SU-DHL-6 (cell line): Measurements from ENCODE around the gene RYK.

Experiments
- H2AFZ ChIP-seq: fragments of 200-600 bp; sonication (generic); 2 replicates; pipeline ENCODE4 v1.6.1; 2014; ENCODE audit warnings: low read depth, mild to moderate bottlenecking, moderate library complexity, mixed read lengths, antibody characterized with exemption, low read length; ENCODE audit not compliant: severe bottlenecking
- H3F3A ChIP-seq: fragments of 200-600 bp; shearing (Covaris generic); 2 replicates; pipeline ENCODE4 v1.6.0; 2016; ENCODE audit warnings: antibody characterized with exemption, mild to moderate bottlenecking; ENCODE audit not compliant: insufficient read depth
- H3K27ac ChIP-seq: fragments of 200-600 bp; sonication (generic); 2 replicates; pipeline ENCODE4 v1.5.1; 2016; ENCODE audit warnings: low read depth, mild to moderate bottlenecking, low read length, moderate library complexity, mixed read lengths
- H3K27me3 ChIP-seq: fragments of 200-600 bp; sonication (generic), shearing (Covaris generic); 2 replicates; pipeline ENCODE4 v1.6.0; 2014; ENCODE audit warnings: mild to moderate bottlenecking, low read length
- H3K36me3 ChIP-seq: fragments of 200-600 bp; sonication (generic); 2 replicates; pipeline ENCODE4 v1.6.1; 2014; ENCODE audit warnings: mild to moderate bottlenecking, low read length, mixed read lengths
- H3K4me2 ChIP-seq: fragments of 300-600, 200-600 bp; shearing (Covaris generic), sonication (generic); 2 replicates; pipeline ENCODE4 v1.6.0; 2014; ENCODE audit warnings: low read length, low read depth, mild to moderate bottlenecking; ENCODE audit not compliant: poor library complexity, severe bottlenecking
- H3K4me3 ChIP-seq: fragments of 200-600 bp; sonication (generic); 2 replicates; pipeline ENCODE4 v1.5.1; 2014; ENCODE audit warnings: antibody characterized with exemption, low read length, mild to moderate bottlenecking, mixed read lengths; ENCODE audit not compliant: insufficient read depth, poor library complexity, severe bottlenecking
- H3K79me2 ChIP-seq: fragments of 200-600 bp; sonication (generic); 2 replicates; pipeline ENCODE4 v1.6.1; 2014; ENCODE audit warnings: mild to moderate bottlenecking, low read length, moderate library complexity; ENCODE audit not compliant: insufficient read depth
- H3K9ac ChIP-seq: fragments of 200-600 bp; sonication (generic); 2 replicates; pipeline ENCODE4 v1.7.0; 2014; ENCODE audit warnings: mild to moderate bottlenecking, low read length
- H3K9me2 ChIP-seq: fragments of 200-600 bp; sonication (generic); replicated peaks from 2 replicates; pipeline ENCODE4 v1.6.1; 2014; ENCODE audit warnings: low read length; ENCODE audit not compliant: insufficient read depth
- H3K9me3 ChIP-seq: fragments of 200-600 bp; sonication (generic); 2 replicates; pipeline ENCODE4 v1.6.1; 2014; ENCODE audit warnings: low read length, mixed read lengths; ENCODE audit not compliant: insufficient read depth
- H4K20me1 ChIP-seq: fragments of 200-600 bp; sonication (generic); 2 replicates; pipeline ENCODE4 v1.6.1; 2014; ENCODE audit warnings: low read depth, mild to moderate bottlenecking, antibody characterized with exemption, low read length, moderate library complexity, mixed read lengths
- EZH2phosphoT487 ChIP-seq: fragments of 200-600 bp; sonication (generic), shearing (Covaris generic); conservative IDR thresholded peaks from 2 replicates; pipeline ENCODE4 v1.6.1; 2018; ENCODE audit warnings: mild to moderate bottlenecking, antibody characterized with exemption, low read length, moderate library complexity, mixed read lengths
- TF ChIP-seq, protein P1 (sequence below): fragments of 200-600 bp; sonication (generic); IDR thresholded peaks from one replicate; pipeline ENCODE4 v1.5.1; 2017; ENCODE audit warnings: antibody characterized with exemption, mild to moderate bottlenecking, low read length, moderate library complexity; ENCODE audit not compliant: insufficient read depth, poor library complexity, severe bottlenecking

Gene RYK

DNA sequence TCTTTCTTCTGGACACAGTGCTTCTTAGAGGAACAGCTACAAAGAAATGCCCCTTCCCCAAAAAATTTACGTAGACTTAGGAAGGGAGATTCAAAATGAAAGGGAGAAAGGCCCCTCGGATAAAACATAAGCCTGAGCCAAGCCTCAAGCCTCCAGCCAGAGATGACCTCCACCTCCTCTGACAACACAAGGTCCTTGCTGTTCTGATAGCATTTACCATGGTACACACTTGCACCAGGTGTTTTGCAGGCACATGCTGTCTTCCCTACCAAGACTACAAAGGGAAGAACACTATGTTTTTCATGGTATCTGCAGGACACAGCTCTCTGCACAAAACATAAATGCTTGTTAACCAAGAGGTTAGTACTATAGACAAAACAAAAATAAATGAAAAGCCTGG lies 27.8 kb downstream of the RYK start:
- H4K20me1 ChIP-seq = peaks cover 12% of the 10 kb centered on the region
- no peaks in the 10 kb centered on the region for H3K9me3 ChIP-seq
- H3K4me3 ChIP-seq = no peak overlapping the region
- no peak overlapping the region for H3K9ac ChIP-seq
- TF ChIP-seq, protein P1, sequence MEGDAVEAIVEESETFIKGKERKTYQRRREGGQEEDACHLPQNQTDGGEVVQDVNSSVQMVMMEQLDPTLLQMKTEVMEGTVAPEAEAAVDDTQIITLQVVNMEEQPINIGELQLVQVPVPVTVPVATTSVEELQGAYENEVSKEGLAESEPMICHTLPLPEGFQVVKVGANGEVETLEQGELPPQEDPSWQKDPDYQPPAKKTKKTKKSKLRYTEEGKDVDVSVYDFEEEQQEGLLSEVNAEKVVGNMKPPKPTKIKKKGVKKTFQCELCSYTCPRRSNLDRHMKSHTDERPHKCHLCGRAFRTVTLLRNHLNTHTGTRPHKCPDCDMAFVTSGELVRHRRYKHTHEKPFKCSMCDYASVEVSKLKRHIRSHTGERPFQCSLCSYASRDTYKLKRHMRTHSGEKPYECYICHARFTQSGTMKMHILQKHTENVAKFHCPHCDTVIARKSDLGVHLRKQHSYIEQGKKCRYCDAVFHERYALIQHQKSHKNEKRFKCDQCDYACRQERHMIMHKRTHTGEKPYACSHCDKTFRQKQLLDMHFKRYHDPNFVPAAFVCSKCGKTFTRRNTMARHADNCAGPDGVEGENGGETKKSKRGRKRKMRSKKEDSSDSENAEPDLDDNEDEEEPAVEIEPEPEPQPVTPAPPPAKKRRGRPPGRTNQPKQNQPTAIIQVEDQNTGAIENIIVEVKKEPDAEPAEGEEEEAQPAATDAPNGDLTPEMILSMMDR = no peak
- no peak for TF ChIP-seq EZH2phosphoT487
- no peak overlapping the region for H3K4me2 ChIP-seq
- no peaks in the 10 kb centered on the region for H3K27me3 ChIP-seq
- H3F3A ChIP-seq = no peaks in the 10 kb centered on the region
- no peak overlapping the region for H2AFZ ChIP-seq
- H3K36me3 ChIP-seq = no peaks in the 10 kb centered on the region
- no peaks in the 10 kb centered on the region for H3K79me2 ChIP-seq
- no peaks in the 10 kb centered on the region for H3K9me2 ChIP-seq
- H3K27ac ChIP-seq = no peak overlapping the region

GRCh38 chr3:134216851-134217250 lies 33.8 kb downstream of the RYK start:
- Histone ChIP-seq H4K20me1 (no peaks in the 10 kb centered on the region), H3K4me3 (no peak overlapping the region), H3K4me2 (no peak overlapping the region), H3K9ac (no peak overlapping the region), H3K27ac (no peak overlapping the region), H2AFZ (no peak overlapping the region), H3K9me2 (no peaks in the 10 kb centered on the region), H3F3A (no peaks in the 10 kb centered on the region), H3K36me3 (no peaks in the 10 kb centered on the region), H3K79me2 (no peaks in the 10 kb centered on the region), H3K9me3 (no peaks in the 10 kb centered on the region), H3K27me3 (no peaks in the 10 kb centered on the region)
- TF ChIP-seq, protein P1 = no peak
- no peak for TF ChIP-seq EZH2phosphoT487

DNA sequence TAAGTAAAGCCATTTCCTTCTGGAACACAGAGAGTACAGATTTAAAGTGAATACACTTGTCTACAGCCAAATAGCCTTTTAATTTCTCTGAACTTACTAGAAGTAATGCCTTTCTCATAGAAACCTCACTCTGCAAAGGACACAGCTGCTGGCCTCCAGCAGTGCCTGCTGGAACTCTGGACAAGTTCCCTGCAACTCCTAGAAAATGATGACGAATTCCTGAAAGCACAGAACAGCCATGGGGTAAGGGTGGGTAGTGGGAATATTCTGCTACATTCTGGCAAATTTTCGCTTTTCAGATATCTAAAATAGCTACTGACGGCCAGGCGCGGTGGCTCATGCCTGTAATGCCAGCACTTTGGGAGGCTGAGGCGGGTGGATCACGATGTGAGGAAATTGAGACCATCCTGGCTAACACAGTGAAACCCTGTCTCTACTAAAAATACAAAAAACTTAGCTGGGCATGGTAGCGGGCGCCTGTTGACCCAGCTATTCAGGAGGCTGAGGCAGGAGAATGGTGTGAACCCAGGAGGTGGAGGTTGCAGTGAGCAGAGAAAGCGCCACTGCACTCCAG lies 34.4 kb downstream of the RYK start:
- H2AFZ ChIP-seq = no peak overlapping the region
- no peaks in the 10 kb centered on the region for H3K36me3 ChIP-seq
- H3F3A ChIP-seq = no peaks in the 10 kb centered on the region
- H3K9me3 ChIP-seq = no peaks in the 10 kb centered on the region
- H4K20me1 ChIP-seq = no peaks in the 10 kb centered on the region
- H3K9ac ChIP-seq = no peak overlapping the region
- no peaks in the 10 kb centered on the region for H3K79me2 ChIP-seq
- H3K27me3 ChIP-seq = no peaks in the 10 kb centered on the region
- TF ChIP-seq, protein P1 = no peak
- H3K4me3 ChIP-seq = no peak overlapping the region
- no peaks in the 10 kb centered on the region for H3K9me2 ChIP-seq
- H3K4me2 ChIP-seq = no peak overlapping the region
- no peak overlapping the region for H3K27ac ChIP-seq
